Upper lobe of left lung (tissue), 4 donors: ENCODE data around the gene SSPN.

ENCODE experiments used
- CTCF ChIP-seq, 6 experiments: fragments of 450-650 bp in 4 of 6; fragments of 200-600 bp in 2 of 6; sonication (generic) in 2 of 6; IDR thresholded peaks; one replicate each; pipeline ENCODE4 v1.5.1; 2016 to 2019; ENCODE audit warnings: antibody characterized with exemption in 6 of 6
- EP300 ChIP-seq, 4 donors: sonication (generic); formaldehyde crosslinking; IDR thresholded peaks; one replicate each; pipeline ENCODE4 v1.5.1; 2017; ENCODE audit warnings: antibody characterized with exemption in 4 of 4, control low read depth in 2 of 4
- POLR2A ChIP-seq, 4 donors: fragments of 450-650 bp; IDR thresholded peaks; one replicate each; pipeline ENCODE4 v1.5.1; 2016 to 2017; ENCODE audit warnings: antibody characterized with exemption in 4 of 4, mild to moderate bottlenecking in 2 of 4
- POLR2AphosphoS5 ChIP-seq, 2 donors: sonication (generic); formaldehyde crosslinking; IDR thresholded peaks; one replicate each; pipeline ENCODE4 v1.5.1; 2017; ENCODE audit warnings: antibody characterized with exemption in 2 of 2

GRCh38 chr12:26255893-26256645, 60.7 kb downstream of the SSPN start:
- TF ChIP-seq CTCF (IDR thresholded peaks at IDR 0.05) (no peak), POLR2AphosphoS5 (IDR thresholded peaks at IDR 0.05) (no peak), POLR2A (IDR thresholded peaks at IDR 0.05) (no peak), EP300 (IDR thresholded peaks at IDR 0.05) (no peak)
